Lung microvascular endothelial cell (primary cell): Measurements from ENCODE around the gene FAM90A26. TPM values are rescaled to one million over a fixed set of nuclear protein-coding genes. Genes with fewer than 3 reads are reported as not detected.
"Not testable (repeated sequence)": the region's sequence is repeated elsewhere in the genome, so short reads cannot be mapped to it uniquely, and the experiment has no call there.

Experiments used
- DNase-seq, 2 donors: peaks; one replicate each; pipeline versions ENCODE4 v3.0.0 to v3.0.0-alpha.2; 2010; ENCODE audit warnings: low read depth in 2 of 2
- total RNA-seq: library from RNA; depleted of rRNA; stranded (reverse); fragments of >200 nt; gene quantifications from 2 replicates; pipeline ENCODE4 v1.2.1, GENCODE V29; 2014

FAM90A26 gene
- total RNA-seq, 1 donor from 2014 or later, result not detected

DNA sequence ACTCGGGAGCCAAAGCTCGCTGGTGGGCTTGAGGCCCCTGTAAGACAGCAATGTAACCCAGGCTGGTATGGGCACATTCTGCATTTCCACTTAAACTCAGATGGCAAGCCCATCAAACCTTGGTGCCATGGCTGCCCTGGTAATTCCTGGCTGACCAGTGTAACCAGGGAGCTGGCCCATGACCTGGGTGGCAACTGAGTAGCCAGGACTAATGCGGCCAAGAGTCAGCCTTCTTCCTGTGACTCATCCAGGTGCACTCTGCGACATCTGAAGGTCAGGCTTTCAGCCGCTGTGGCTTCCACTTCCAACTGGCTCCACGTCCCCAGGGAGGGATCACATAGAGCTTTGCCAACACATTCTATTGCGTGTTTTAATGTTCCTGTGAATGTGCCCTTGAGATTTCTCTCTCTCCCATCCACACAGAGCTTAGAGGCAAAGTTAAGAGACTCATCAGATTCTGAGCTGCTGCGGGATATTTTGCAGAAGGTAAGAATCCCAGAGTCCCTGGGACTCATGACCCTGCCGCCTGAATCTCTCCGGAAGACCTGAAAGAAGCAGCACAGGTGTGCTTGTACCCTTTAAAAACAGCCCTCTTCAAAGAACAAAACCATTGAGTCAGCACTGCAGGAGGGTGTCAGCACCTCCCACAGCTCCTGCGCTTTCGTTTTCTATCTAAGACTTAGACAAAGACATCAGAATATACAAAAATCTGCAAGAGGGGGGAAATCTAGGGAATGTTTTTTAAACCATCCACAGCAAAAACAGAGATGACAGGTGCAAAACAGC lies 14.9 kb upstream of the FAM90A26 start:
- DNase-seq, result not testable (repeated sequence)

DNA sequence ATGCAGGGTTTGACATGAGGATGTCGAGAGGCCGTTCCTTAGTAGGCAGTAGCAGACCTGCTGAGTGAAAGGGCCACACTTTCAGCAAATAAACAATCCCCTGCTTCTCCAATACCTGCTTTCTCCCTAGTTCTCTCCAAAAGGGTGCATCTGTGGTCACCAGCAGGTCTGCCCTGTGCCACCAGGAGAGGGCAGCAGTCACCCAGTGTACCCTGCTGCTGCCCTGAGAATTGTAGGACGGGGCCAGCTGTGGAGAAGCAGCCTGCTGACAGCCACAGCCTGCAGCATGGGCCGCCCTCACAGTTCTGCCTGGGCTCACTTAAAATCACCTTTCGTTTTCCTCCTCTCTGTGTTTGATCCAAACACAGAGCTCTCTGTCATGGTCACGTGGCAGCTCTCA lies 11.8 kb upstream of the FAM90A26 start:
- DNase-seq, result peak in 1 of 2 donors; percentile 37

DNA sequence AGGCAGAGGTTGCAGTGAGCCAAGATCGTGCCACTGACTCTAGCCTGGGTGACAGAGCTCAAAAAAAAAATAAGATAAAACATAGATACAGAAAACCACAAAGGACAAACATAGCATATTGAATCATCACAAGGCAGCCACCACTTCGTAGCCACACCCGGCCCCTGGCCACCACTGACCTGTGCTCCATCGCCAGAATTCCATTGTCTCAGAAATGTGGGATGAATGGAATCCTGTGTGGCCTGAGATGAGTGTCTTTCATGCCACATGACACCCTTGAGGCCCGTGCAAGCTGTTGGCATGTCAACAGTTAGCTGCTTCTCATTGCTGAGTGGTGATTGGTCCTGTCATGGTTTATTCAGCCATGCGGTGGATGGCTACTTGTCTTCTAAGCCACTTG lies 10.2 kb upstream of the FAM90A26 start:
- not testable (repeated sequence) for DNase-seq

DNA sequence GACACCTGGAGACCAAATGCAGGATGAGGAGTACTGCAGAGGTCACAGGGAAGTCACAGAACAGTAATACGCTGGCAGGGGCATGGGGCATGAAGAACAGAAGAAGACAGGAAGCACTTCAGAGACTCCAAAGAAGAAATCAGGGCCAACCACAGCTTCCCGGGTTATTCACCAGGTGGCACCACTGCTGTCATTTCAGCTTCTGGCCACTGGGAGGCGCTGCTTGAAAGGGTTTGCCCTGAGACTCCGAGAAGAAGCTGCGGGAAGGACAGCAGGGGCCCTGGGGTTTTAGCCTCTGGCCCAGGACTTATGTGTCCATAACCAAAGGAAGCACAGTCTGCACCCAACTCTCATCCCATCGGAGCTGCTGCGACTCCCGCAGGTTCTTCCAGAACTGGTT lies 4.2 kb upstream of the FAM90A26 start:
- peak in 1 of 2 donors; percentile 19 for DNase-seq

DNA sequence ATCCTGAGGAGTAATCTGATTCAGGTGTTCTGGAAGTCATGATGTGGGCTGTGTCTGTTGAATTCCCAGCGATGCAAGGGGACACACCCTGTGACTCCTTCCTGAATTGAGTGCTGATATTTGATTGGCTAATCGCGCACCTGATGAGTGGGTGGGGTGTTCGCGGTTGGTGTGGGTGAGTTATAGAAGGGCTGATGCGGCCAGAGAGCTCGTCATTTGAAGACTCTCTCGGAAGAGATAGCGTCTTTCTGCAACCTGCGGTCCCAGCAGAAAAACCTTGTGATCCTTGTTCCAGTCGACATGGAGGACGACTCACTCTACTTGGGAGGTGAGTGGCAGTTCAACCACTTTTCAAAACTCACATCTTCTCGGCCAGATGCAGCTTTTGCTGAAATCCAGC lies 40.1 kb downstream of the FAM90A26 start, which contains the start of gene USP17L10:
Gene USP17L10, plus strand, starts transcription at position 301 of the 400 bp plus-strand sequence. Its CDS starts 0 bp downstream, at position 301.
- not testable (repeated sequence) for DNase-seq

DNA sequence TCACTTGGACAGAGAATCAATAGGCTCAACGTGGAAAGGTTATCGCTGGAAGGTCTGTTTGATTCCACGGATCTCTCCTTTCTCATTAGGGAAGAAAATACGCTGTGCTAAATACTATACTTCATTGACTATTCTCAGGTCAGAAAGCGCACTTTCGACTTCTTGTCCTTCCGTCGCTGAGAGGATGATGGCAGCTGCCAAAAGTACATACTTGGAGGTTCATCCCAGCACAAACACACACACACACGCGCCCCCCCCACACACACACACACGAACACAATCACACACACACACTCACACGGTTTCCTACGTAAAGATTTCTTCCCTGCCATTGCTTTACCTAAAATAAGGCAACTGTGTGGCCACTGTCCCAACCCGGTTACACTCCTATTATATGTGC lies 44.5 kb downstream of the FAM90A26 start:
- DNase-seq, result not testable (repeated sequence)

DNA sequence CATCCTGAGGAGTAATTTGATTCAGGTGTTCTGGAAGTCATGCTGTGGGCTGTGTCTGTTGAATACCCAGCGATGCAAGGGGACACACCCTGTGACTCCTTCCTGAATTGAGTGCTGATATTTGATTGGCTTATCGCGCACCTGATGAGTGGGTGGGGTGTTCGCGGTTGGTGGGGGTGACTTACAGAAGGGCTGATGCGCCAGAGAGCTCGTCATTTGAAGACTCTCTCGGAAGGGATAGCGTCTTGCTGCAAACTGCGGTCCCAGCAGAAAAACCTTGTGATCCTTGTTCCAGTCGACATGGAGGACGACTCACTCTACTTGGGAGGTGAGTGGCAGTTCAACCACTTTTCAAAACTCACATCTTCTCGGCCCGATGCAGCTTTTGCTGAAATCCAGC lies 44.9 kb downstream of the FAM90A26 start, which contains the start of gene USP17L11:
Gene USP17L11, plus strand, starts transcription at position 301 of the 400 bp plus-strand sequence. Its CDS starts 0 bp downstream, at position 301.
- not testable (repeated sequence) for DNase-seq

DNA sequence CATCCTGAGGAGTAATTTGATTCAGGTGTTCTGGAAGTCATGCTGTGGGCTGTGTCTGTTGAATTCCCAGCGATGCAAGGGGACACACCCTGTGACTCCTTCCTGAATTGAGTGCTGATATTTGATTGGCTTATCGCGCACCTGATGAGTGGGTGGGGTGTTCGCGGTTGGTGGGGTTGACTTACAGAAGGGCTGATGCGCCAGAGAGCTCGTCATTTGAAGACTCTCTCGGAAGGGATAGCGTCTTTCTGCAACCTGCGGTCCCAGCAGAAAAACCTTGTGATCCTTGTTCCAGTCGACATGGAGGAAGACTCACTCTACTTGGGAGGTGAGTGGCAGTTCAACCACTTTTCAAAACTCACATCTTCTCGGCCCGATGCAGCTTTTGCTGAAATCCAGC lies 49.6 kb downstream of the FAM90A26 start, which contains the start of gene USP17L12:
Gene USP17L12, plus strand, starts transcription at position 301 of the 400 bp plus-strand sequence. Its CDS starts 0 bp downstream, at position 301.
- DNase-seq, result not testable (repeated sequence)

- DNase-seq, result not testable (repeated sequence)
Observed at GRCh38 chr4:9224596-9224995, 54.4 kb downstream of the FAM90A26 start, which contains the start of gene USP17L13. Gene USP17L13 (plus strand): TSS chr4:9224896. CDS start chr4:9224896, 0 bp downstream.

Other genes starting within 250 kb of the FAM90A26 start
- not detected in 2 replicates for gene USP17L10, start 40.2 kb downstream of the FAM90A26 start, total RNA-seq
- not detected in 2 replicates for gene USP17L11, start 45.0 kb downstream of the FAM90A26 start, total RNA-seq
- not detected in 2 replicates for gene USP17L12, start 49.7 kb downstream of the FAM90A26 start, total RNA-seq
- not detected in 2 replicates for gene USP17L13, start 54.5 kb downstream of the FAM90A26 start, total RNA-seq
- not detected in 2 replicates for gene USP17L15, start 64.0 kb downstream of the FAM90A26 start, total RNA-seq
- gene USP17L17, start 73.5 kb downstream of the FAM90A26 start, total RNA-seq, result not detected in 2 replicates
- gene USP17L18, start 78.2 kb downstream of the FAM90A26 start, total RNA-seq, result not detected in 2 replicates
- not detected in 2 replicates for gene USP17L19, start 83.0 kb downstream of the FAM90A26 start, total RNA-seq
- not detected in 2 replicates for gene USP17L20, start 87.7 kb downstream of the FAM90A26 start, total RNA-seq
- not detected in 2 replicates for gene USP17L21, start 92.5 kb downstream of the FAM90A26 start, total RNA-seq
- not detected in 2 replicates for gene USP17L22, start 97.2 kb downstream of the FAM90A26 start, total RNA-seq
- not detected in 2 replicates for gene USP17L24, start 154.8 kb downstream of the FAM90A26 start, total RNA-seq
- gene USP17L25, start 159.5 kb downstream of the FAM90A26 start, total RNA-seq, result not detected in 2 replicates
- gene USP17L26, start 164.2 kb downstream of the FAM90A26 start, total RNA-seq, result not detected in 2 replicates
- gene USP17L5, start 169.0 kb downstream of the FAM90A26 start, total RNA-seq, result not detected in 2 replicates
- not detected in 2 replicates for gene USP17L27, start 173.7 kb downstream of the FAM90A26 start, total RNA-seq
- not detected in 2 replicates for gene USP17L28, start 178.5 kb downstream of the FAM90A26 start, total RNA-seq
- not detected in 2 replicates for gene USP17L29, start 183.2 kb downstream of the FAM90A26 start, total RNA-seq
- not detected in 2 replicates for gene USP17L30, start 192.7 kb downstream of the FAM90A26 start, total RNA-seq